Measurements from ENCODE around the gene TSPOAP1.

- TF ChIP-seq SREBF2 (IDR thresholded peaks at IDR 0.05; ENCODE audit: low read length), result no peak
- no peak for TF ChIP-seq NR2C1 (IDR thresholded peaks at IDR 0.05)
- TF ChIP-seq CTCF (IDR thresholded peaks at IDR 0.05 in 2 of 3, conservative IDR thresholded peaks at IDR 0.05 in 1 of 3; ENCODE audit: control insufficient read depth in 2 of 3, extremely low read depth in 1 of 3, insufficient read depth in 1 of 3, low read depth in 3 of 3, low read length in 3 of 3), result no peak
These were observed 5.1 kb downstream of the TSPOAP1 start for GRCh38 chr17:58323366-58324055.

Data from GM12878 (cell line).